Keratinocyte (primary cell): ENCODE data around the gene TRMT61B.

Experiments
- CTCF ChIP-seq, 3 experiments: IDR thresholded peaks in 1 of 3; conservative IDR thresholded peaks in 1 of 3; optimal IDR thresholded peaks in 1 of 3; 2 replicates in 2 of 3; 3 replicates in 1 of 3; pipeline versions ENCODE3 to v1.5.1; 2011; ENCODE audit warnings: low read length in 3 of 3, mild to moderate bottlenecking in 3 of 3, moderate library complexity in 2 of 3, control low read depth in 1 of 3, inconsistent platforms in 1 of 3; ENCODE audit not compliant: insufficient read depth in 2 of 3; ENCODE audit errors: extremely low read depth in 1 of 3
- EZH2 ChIP-seq: IDR thresholded peaks from one replicate; pipeline ENCODE4 v1.6.1; 2012; ENCODE audit warnings: inconsistent platforms, mild to moderate bottlenecking, low read length, moderate library complexity

GRCh38 chr2:28838971-28839370, 31.1 kb downstream of the TRMT61B start:
- TF ChIP-seq CTCF (optimal IDR thresholded peaks at IDR 0.05 in 1 of 3, IDR thresholded peaks at IDR 0.05 in 1 of 3, conservative IDR thresholded peaks at IDR 0.05 in 1 of 3; ENCODE audit: extremely low read depth in 1 of 3, insufficient read depth in 2 of 3, low read length in 3 of 3) = no peak
- TF ChIP-seq EZH2 = no peak
